Central memory CD4-positive, alpha-beta T cell (primary cell): ENCODE measurements around the gene TPCN2.

Source experiments
- DNase-seq: peaks from one replicate; pipeline ENCODE4 v3.0.0; 2022

TPCN2 gene

GRCh38 chr11:69039501-69039900, 9.2 kb upstream of the TPCN2 start:
- DNase-seq: no peak

DNA sequence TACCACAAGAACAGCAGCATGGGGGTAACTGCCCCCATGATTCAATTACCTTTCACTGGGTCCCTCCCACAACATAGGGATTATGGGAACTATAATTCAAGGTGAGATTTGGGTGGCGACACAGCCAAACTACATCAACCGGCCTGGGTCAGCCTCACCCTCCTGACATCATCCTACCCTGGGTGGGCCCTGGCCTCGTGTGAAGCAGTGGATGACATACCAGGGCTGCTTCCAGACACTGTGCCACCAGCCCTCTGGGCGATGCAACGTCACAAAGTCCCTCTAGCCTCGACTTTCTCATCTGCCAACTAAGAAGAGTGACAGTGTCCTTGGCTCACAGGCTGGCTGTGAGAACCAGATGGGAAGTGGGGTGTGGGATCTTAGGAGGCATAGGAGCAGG, 8.7 kb upstream of the TPCN2 start:
- DNase-seq: no peak

DNA sequence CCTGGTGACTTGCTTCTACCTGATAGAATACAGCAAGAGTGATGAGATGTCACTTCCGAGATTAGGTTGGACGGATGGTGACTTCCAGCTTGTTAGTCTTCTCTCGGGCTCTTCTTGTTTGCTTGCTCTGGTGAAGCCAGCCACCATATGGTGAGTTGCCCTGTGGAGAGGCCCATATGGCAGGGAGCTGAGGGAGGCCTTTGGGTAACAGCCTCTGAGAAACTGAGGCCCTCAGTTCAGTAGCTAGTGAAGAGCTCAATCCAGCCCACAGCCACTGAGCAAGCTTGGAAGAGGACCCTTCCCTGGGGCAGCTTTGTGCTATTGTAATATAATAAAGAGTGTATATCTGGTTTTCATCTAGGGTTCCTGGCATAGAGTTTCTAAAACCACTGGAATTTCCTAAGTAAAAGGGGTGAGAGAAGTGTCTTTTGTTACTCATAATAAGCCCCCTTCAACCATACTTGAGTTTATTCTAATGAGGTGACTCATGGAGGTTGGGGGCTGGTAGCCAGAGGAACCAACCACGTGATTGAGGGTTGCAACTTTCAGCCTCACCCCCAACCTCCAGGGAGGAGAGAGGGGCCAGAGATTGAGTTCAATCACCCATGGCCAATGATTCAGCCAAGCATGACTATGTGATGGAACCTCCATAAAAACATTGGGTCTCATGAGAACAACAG, 8.0 kb upstream of the TPCN2 start:
- no peak for DNase-seq

GRCh38 chr11:69041516-69041915, 7.2 kb upstream of the TPCN2 start:
- DNase-seq: no peak

- no peak for DNase-seq
Observed at GRCh38 chr11:69044111-69045013, 4.4 kb upstream of the TPCN2 start.

GRCh38 chr11:69048031-69048693, 570 bp upstream of the TPCN2 start:
- no peak for DNase-seq

GRCh38 chr11:69049490-69049867, 747 bp downstream of the TPCN2 start:
- DNase-seq: peak; percentile 14

DNA sequence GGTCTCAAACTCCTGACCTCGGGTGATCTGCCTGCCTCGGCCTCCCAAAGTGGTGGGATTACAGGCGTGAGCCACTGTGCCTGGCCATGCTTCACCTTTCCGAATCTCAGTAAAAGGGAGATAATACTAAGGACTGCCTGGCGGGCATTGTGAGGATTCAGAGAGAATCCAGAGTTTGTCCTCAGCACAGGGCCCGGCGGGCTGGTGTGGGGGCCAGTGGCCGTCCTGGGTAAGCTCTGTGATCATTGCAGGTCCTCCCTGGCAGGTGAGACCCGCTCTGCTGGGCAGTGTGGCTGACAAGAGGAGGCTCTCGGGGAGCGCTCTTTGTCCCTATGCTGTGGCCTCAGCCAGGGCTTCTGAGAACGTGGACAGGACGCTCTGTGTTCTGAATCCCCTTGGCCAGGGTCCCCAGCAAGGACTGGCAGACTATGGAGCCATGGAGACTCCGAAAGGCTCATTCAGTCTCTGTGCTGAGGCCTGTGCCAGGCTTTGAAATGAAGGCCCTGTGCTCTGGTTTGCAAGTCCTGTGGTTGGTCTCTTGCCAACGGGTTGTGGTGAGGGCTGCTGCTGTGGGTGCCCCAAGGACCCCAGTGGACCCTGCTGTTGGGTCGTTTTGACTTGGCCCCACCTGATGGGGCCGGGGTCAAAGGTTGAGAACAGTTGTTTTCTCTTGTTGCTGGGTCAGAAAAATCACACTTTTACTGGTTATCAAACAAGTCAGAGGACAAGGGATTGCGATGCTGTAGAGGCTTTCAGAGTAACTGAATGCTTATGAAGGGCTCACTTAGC, 2.1 kb downstream of the TPCN2 start:
- DNase-seq: no peak

- DNase-seq: no peak
Observed at GRCh38 chr11:69051381-69052342, 2.9 kb downstream of the TPCN2 start.

- no peak for DNase-seq
Observed at GRCh38 chr11:69052343-69053168, 3.8 kb downstream of the TPCN2 start.

- no peak for DNase-seq
Observed at GRCh38 chr11:69053169-69053477, 4.4 kb downstream of the TPCN2 start.

- DNase-seq: no peak
Observed at GRCh38 chr11:69053546-69054396, 5.0 kb downstream of the TPCN2 start.

GRCh38 chr11:69054397-69055211, 5.9 kb downstream of the TPCN2 start:
- DNase-seq: no peak

DNA sequence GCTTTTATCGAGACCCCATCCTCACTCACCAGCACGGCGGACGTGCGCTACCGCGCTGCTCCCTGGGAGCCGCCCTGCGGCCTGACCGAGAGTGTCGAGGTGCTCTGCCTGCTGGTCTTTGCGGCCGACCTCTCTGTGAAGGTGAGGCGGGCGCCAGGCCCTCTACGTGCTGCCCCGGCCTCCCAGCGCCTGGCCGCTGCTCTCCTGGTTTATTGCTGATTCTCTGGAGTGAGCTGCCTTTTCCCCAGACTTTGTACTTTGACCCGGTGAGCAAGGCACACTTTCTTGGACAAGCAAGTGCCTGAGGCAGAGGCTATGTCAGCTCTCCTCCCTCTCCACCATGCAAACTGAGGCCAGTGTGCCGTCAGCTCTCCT, 6.5 kb downstream of the TPCN2 start:
- DNase-seq: no peak

- no peak for DNase-seq
Observed at GRCh38 chr11:69055598-69056516, 7.1 kb downstream of the TPCN2 start.

DNA sequence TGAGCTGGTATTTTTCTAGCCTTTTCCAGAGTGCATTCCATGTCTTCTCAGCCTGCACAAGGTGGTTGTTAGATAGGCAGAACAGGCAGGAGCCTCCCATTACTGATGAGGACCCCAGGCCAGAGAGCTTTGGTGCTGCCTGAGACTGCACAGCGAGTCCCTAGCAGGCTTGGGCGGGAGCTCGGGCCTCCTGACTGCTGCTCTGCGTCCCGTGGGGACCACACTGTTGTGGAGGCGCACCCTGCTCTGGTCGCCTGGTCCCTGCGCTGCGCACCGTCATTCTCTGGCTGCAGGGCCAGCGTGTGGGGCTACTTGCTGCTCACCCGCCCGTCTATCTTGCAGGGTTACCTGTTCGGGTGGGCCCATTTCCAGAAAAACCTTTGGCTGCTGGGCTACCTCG, 8.5 kb downstream of the TPCN2 start:
- no peak for DNase-seq

DNA sequence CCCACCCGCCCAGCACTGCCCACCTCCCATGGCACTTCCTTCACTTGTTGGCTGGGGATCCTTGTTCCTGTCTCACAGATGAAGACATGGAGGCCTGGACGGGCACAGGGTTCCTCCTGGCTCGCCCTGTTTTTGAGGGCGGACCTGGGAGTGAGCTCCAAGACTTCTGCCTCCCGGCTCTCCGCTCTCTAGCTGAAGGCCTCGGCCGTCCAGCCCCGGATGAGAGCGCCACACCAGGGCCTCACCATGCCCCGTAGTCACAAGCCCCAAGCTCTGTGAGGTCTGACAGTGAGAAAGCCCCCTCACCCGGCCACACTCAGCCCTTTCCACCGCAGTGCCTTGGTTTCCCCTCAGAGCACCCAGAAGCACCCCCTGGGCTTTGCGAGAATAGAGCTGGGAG, 9.1 kb downstream of the TPCN2 start:
- DNase-seq: no peak
